ENCODE measurements around the gene DCUN1D2.
A peak's percentile ranks its signal among the peaks of the same experiment; 100 is the strongest.

DCUN1D2 gene

DNA sequence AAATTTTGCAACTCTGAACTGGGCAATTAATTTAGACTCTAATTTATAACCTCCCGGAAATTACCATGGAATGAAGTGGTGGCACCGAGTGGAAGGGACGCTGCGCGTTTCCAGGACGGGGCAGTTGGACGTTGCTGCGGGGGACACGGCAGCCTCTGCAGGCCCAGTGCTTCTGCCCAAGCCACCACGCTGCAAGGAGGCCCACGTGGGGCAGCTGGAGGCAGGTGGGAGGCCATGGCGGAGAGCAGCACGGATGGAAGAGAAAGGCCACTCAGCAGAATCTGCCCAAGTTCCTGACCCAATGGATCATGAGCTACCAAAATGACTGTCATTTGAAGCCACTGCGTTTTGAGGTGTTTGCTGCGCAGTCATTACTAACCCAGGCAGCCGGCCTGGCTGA lies 26.0 kb downstream of the DCUN1D2 start:
- Histone ChIP-seq H3K27me3 (ENCODE audit: insufficient read depth, low read length) (no peaks in the 10 kb centered on the region), H3K4me1 (ENCODE audit: control insufficient read depth in 1 of 2, insufficient read depth in 2 of 2, low read length in 2 of 2) (peaks cover 5 to 6% of the 10 kb centered on the region in 2 experiments), H3K9ac (ENCODE audit: low read length) (no peak overlapping the region), H3K23ac (ENCODE audit: low read length) (no peak overlapping the region), H3K9me3 (ENCODE audit: insufficient read depth, low read depth, low read length) (no peaks in the 10 kb centered on the region), H3K4ac (ENCODE audit: low read depth, low read length) (no peak overlapping the region), H4K12ac (ENCODE audit: low read depth, low read length) (no peak overlapping the region), H3K27ac (ENCODE audit: low read depth, low read length) (no peak overlapping the region), H3K18ac (ENCODE audit: low read length) (peak overlapping the region; percentile 68), H3K79me1 (ENCODE audit: low read length) (peaks cover 6% of the 10 kb centered on the region), H2AFZ (ENCODE audit: insufficient read depth, low read length, poor library complexity) (no peak overlapping the region), H3K36me3 (ENCODE audit: control insufficient read depth in 1 of 2, insufficient read depth in 2 of 2, low read length in 2 of 2) (peaks cover 23 to 29% of the 10 kb centered on the region in 2 experiments), H2BK120ac (ENCODE audit: insufficient read depth, low read length, poor library complexity) (no peak overlapping the region), H3K14ac (ENCODE audit: low read length) (no peak overlapping the region), H2BK12ac (ENCODE audit: low read length) (no peak overlapping the region), H3K4me2 (ENCODE audit: low read length) (no peak overlapping the region), H2AK5ac (ENCODE audit: low read length) (no peak overlapping the region), H4K91ac (ENCODE audit: low read depth, low read length) (no peak overlapping the region), H2BK5ac (ENCODE audit: low read depth, low read length, poor library complexity) (no peak overlapping the region), H4K8ac (ENCODE audit: low read depth, low read length) (no peak overlapping the region), H3K79me2 (ENCODE audit: control insufficient read depth, insufficient read depth, low read length, poor library complexity) (no peaks in the 10 kb centered on the region), H3K4me3 (ENCODE audit: low read depth, low read length) (peak overlapping the region; percentile 43)
- no CpG with 5 or more reads among the region's 16 CpGs for WGBS (ENCODE audit: extremely low coverage, insufficient coverage, insufficient read length)
- DNase-seq, result no peak

DNA sequence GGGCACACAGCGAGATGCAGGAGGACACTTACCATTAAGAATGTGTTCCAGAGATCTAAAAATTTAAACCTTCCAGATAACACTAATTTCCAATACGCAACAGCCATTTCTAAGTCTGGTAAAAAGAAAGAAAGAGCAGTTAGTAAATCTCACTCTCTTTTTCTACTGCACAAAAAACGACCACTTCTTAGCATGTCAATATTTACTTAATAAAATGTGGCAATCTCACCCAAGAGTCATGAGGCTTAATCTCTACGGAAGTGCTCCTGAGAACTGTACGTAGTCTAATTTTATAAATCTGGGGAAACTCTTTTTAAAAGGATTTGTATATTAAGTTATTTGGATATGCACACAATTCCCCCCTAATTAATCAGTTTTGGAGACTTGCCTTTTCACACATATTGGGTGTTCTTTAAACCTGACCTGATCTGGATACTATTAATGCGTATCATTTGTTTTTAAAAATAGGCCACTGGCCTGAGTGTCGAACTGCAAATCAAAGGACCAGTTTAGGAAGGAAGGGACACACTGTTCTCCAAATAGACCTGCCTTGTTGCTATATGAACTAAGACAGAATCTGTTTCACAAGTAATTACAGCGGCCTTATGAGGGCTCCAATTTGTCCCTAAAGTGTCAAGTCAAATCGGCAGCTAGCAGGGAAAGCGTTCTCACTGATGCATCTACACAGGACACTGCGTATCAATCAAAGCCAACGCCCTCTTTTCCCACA lies 29.3 kb downstream of the DCUN1D2 start:
- no peak overlapping the region for H3K18ac ChIP-seq (ENCODE audit: low read length)
- peaks cover 40 to 48% of the 10 kb centered on the region in 2 experiments for H3K36me3 ChIP-seq (ENCODE audit: control insufficient read depth in 1 of 2, insufficient read depth in 2 of 2, low read length in 2 of 2)
- no peaks in the 10 kb centered on the region for H3K9me3 ChIP-seq (ENCODE audit: insufficient read depth, low read depth, low read length)
- no peaks in the 10 kb centered on the region for H3K27me3 ChIP-seq (ENCODE audit: insufficient read depth, low read length)
- no peak overlapping the region for H3K23ac ChIP-seq (ENCODE audit: low read length)
- no peak overlapping the region for H3K4ac ChIP-seq (ENCODE audit: low read depth, low read length)
- H3K9ac ChIP-seq (ENCODE audit: low read length), result no peak overlapping the region
- no peak overlapping the region for H4K8ac ChIP-seq (ENCODE audit: low read depth, low read length)
- H4K12ac ChIP-seq (ENCODE audit: low read depth, low read length), result no peak overlapping the region
- H3K4me2 ChIP-seq (ENCODE audit: low read length), result no peak overlapping the region
- no peak overlapping the region for H2BK5ac ChIP-seq (ENCODE audit: low read depth, low read length, poor library complexity)
- no peak overlapping the region for H3K27ac ChIP-seq (ENCODE audit: low read depth, low read length)
- H3K4me3 ChIP-seq (ENCODE audit: low read depth, low read length), result no peak overlapping the region
- H4K91ac ChIP-seq (ENCODE audit: low read depth, low read length), result no peak overlapping the region
- DNase-seq, result no peak
- no peak overlapping the region for H2AK5ac ChIP-seq (ENCODE audit: low read length)
- no peaks in the 10 kb centered on the region for H3K79me2 ChIP-seq (ENCODE audit: control insufficient read depth, insufficient read depth, low read length, poor library complexity)
- no peak overlapping the region for H2AFZ ChIP-seq (ENCODE audit: insufficient read depth, low read length, poor library complexity)
- no peaks in the 10 kb centered on the region for H3K4me1 ChIP-seq (ENCODE audit: control insufficient read depth in 1 of 2, insufficient read depth in 2 of 2, low read length in 2 of 2)
- H2BK120ac ChIP-seq (ENCODE audit: insufficient read depth, low read length, poor library complexity), result no peak overlapping the region
- no peak overlapping the region for H2BK12ac ChIP-seq (ENCODE audit: low read length)
- no peaks in the 10 kb centered on the region for H3K79me1 ChIP-seq (ENCODE audit: low read length)
- no CpG with 5 or more reads among the region's 12 CpGs for WGBS (ENCODE audit: extremely low coverage, insufficient coverage, insufficient read length)
- H3K14ac ChIP-seq (ENCODE audit: low read length), result no peak overlapping the region

DNA sequence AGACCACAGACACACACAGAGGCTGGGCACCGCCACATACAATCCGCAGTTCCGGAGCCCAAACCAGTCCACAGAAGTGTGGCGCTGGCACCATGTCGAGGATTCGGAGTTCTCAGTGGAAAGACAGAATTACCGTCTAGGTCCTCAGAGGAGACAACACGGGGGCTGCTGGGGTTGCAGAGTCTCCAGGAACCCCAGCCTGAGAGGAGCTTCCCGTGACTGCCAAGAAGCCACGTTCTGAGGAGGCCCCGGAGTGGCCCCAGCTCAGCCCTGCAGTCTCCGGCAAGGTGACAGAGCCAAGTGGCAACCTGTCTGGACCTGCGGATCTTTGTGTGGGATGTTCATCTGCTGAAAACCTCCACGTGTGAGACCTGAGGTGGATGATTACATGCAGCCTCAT lies 29.9 kb downstream of the DCUN1D2 start:
- H4K91ac ChIP-seq (ENCODE audit: low read depth, low read length), result no peak overlapping the region
- H3K27me3 ChIP-seq (ENCODE audit: insufficient read depth, low read length), result no peaks in the 10 kb centered on the region
- no peaks in the 10 kb centered on the region for H3K9me3 ChIP-seq (ENCODE audit: insufficient read depth, low read depth, low read length)
- H3K14ac ChIP-seq (ENCODE audit: low read length), result no peak overlapping the region
- no CpG with 5 or more reads among the region's 14 CpGs for WGBS (ENCODE audit: extremely low coverage, insufficient coverage, insufficient read length)
- no peak overlapping the region for H3K4me3 ChIP-seq (ENCODE audit: low read depth, low read length)
- H2BK12ac ChIP-seq (ENCODE audit: low read length), result no peak overlapping the region
- no peak overlapping the region for H4K8ac ChIP-seq (ENCODE audit: low read depth, low read length)
- no peak overlapping the region for H3K18ac ChIP-seq (ENCODE audit: low read length)
- no peak overlapping the region for H4K12ac ChIP-seq (ENCODE audit: low read depth, low read length)
- H2AFZ ChIP-seq (ENCODE audit: insufficient read depth, low read length, poor library complexity), result no peak overlapping the region
- no peak overlapping the region for H3K23ac ChIP-seq (ENCODE audit: low read length)
- no peak overlapping the region for H2BK120ac ChIP-seq (ENCODE audit: insufficient read depth, low read length, poor library complexity)
- no peak overlapping the region for H3K4me2 ChIP-seq (ENCODE audit: low read length)
- no peaks in the 10 kb centered on the region for H3K4me1 ChIP-seq (ENCODE audit: control insufficient read depth in 1 of 2, insufficient read depth in 2 of 2, low read length in 2 of 2)
- H3K27ac ChIP-seq (ENCODE audit: low read depth, low read length), result no peak overlapping the region
- H3K36me3 ChIP-seq (ENCODE audit: control insufficient read depth in 1 of 2, insufficient read depth in 2 of 2, low read length in 2 of 2), result peaks cover 38 to 47% of the 10 kb centered on the region in 2 experiments
- no peak overlapping the region for H2AK5ac ChIP-seq (ENCODE audit: low read length)
- H3K79me2 ChIP-seq (ENCODE audit: control insufficient read depth, insufficient read depth, low read length, poor library complexity), result no peaks in the 10 kb centered on the region
- no peak overlapping the region for H3K9ac ChIP-seq (ENCODE audit: low read length)
- no peaks in the 10 kb centered on the region for H3K79me1 ChIP-seq (ENCODE audit: low read length)
- H3K4ac ChIP-seq (ENCODE audit: low read depth, low read length), result no peak overlapping the region
- H2BK5ac ChIP-seq (ENCODE audit: low read depth, low read length, poor library complexity), result no peak overlapping the region
- DNase-seq, result no peak

DNA sequence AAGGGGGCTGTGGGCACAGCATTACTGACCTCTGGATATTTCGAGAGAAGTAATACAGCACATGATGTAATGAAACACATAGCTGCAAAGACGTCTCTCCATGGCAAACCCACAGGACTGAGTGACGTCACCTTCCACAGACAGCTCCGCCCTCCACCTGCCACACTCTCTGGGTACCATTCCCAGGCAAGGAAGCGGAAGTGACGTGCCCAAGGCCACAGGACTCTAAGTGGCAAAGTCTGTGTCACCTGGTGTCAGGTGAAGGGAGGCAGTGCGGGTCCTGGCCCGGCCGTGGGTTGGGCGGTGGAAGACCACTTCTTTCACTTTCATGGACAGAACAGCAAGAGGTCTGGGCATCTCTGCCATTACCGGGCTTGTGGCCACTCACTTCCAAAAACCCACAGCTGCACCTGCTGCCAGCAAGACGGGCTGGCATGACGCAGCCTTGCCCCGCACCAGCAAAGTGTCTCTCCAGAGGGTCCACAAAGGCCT lies 30.4 kb downstream of the DCUN1D2 start:
- no peak for DNase-seq
- Histone ChIP-seq H3K4me1 (ENCODE audit: control insufficient read depth in 1 of 2, insufficient read depth in 2 of 2, low read length in 2 of 2) (no peaks in the 10 kb centered on the region), H4K12ac (ENCODE audit: low read depth, low read length) (no peak overlapping the region), H3K4ac (ENCODE audit: low read depth, low read length) (no peak overlapping the region), H3K27me3 (ENCODE audit: insufficient read depth, low read length) (no peaks in the 10 kb centered on the region), H3K9me3 (ENCODE audit: insufficient read depth, low read depth, low read length) (peaks cover 3% of the 10 kb centered on the region), H3K79me1 (ENCODE audit: low read length) (no peaks in the 10 kb centered on the region), H2AK5ac (ENCODE audit: low read length) (no peak overlapping the region), H3K4me2 (ENCODE audit: low read length) (no peak overlapping the region), H3K79me2 (ENCODE audit: control insufficient read depth, insufficient read depth, low read length, poor library complexity) (no peaks in the 10 kb centered on the region), H4K91ac (ENCODE audit: low read depth, low read length) (no peak overlapping the region), H3K36me3 (ENCODE audit: control insufficient read depth in 1 of 2, insufficient read depth in 2 of 2, low read length in 2 of 2) (peaks cover 42 to 52% of the 10 kb centered on the region in 2 experiments), H2BK5ac (ENCODE audit: low read depth, low read length, poor library complexity) (no peak overlapping the region), H2BK12ac (ENCODE audit: low read length) (no peak overlapping the region), H3K14ac (ENCODE audit: low read length) (no peak overlapping the region), H3K18ac (ENCODE audit: low read length) (no peak overlapping the region), H2AFZ (ENCODE audit: insufficient read depth, low read length, poor library complexity) (no peak overlapping the region), H2BK120ac (ENCODE audit: insufficient read depth, low read length, poor library complexity) (no peak overlapping the region), H4K8ac (ENCODE audit: low read depth, low read length) (no peak overlapping the region), H3K4me3 (ENCODE audit: low read depth, low read length) (no peak overlapping the region), H3K27ac (ENCODE audit: low read depth, low read length) (no peak overlapping the region), H3K23ac (ENCODE audit: low read length) (no peak overlapping the region), H3K9ac (ENCODE audit: low read length) (peak overlapping the region; percentile 55)
- no CpG with 5 or more reads among the region's 14 CpGs for whole genome bisulfite sequencing (ENCODE audit: extremely low coverage, insufficient coverage, insufficient read length)

Data from trophoblast cell (in vitro differentiated cells and primary cell).